IPS-18a (cell line): ENCODE data around the gene CDH4.

Source experiments
- H3K27ac ChIP-seq: one replicate; pipeline ENCODE4 v1.5.1; 2013; ENCODE audit warnings: low read length
- H3K27me3 ChIP-seq: one replicate; pipeline ENCODE4 v1.6.1; 2013; ENCODE audit warnings: mild to moderate bottlenecking, low read length; ENCODE audit not compliant: control insufficient read depth, insufficient read depth
- H3K36me3 ChIP-seq: one replicate; pipeline ENCODE4 v1.6.1; 2013; ENCODE audit warnings: low read depth, low read length; ENCODE audit not compliant: control insufficient read depth
- H3K4me1 ChIP-seq: one replicate; pipeline ENCODE4 v1.6.1; 2013; ENCODE audit warnings: low read depth, low read length; ENCODE audit not compliant: control insufficient read depth
- H3K4me3 ChIP-seq: one replicate; pipeline ENCODE4 v1.5.1; 2013; ENCODE audit warnings: low read length
- H3K9ac ChIP-seq: one replicate; pipeline ENCODE4 v1.6.1; 2013; ENCODE audit warnings: mild to moderate bottlenecking, low read length, moderate library complexity
- H3K9me3 ChIP-seq: one replicate; pipeline ENCODE4 v1.6.1; 2013; ENCODE audit warnings: low read depth, low read length; ENCODE audit not compliant: control insufficient read depth

The CDH4 gene

GRCh38 chr20:61541537-61541936, 289.5 kb downstream of the CDH4 start:
- H3K9me3 ChIP-seq, result no peaks in the 10 kb centered on the region
- no peaks in the 10 kb centered on the region for H3K36me3 ChIP-seq
- no peaks in the 10 kb centered on the region for H3K27me3 ChIP-seq
- no peak overlapping the region for H3K9ac ChIP-seq
- H3K4me1 ChIP-seq, result no peaks in the 10 kb centered on the region
- no peak overlapping the region for H3K4me3 ChIP-seq
- no peak overlapping the region for H3K27ac ChIP-seq

- no peaks in the 10 kb centered on the region for H3K9me3 ChIP-seq
- H3K27me3 ChIP-seq, result no peaks in the 10 kb centered on the region
- H3K36me3 ChIP-seq, result no peaks in the 10 kb centered on the region
- H3K27ac ChIP-seq, result no peak overlapping the region
- H3K4me1 ChIP-seq, result no peaks in the 10 kb centered on the region
- no peak overlapping the region for H3K9ac ChIP-seq
- H3K4me3 ChIP-seq, result no peak overlapping the region
Observed at GRCh38 chr20:61543086-61543485, 291.0 kb downstream of the CDH4 start.

- Histone ChIP-seq H3K4me1 (no peaks in the 10 kb centered on the region), H3K27ac (no peak overlapping the region), H3K9me3 (no peaks in the 10 kb centered on the region), H3K27me3 (no peaks in the 10 kb centered on the region), H3K9ac (no peak overlapping the region), H3K4me3 (no peak overlapping the region), H3K36me3 (no peaks in the 10 kb centered on the region)
Observed at GRCh38 chr20:61543931-61544745, 292.1 kb downstream of the CDH4 start.

- Histone ChIP-seq H3K27ac (no peak overlapping the region), H3K36me3 (no peaks in the 10 kb centered on the region), H3K4me3 (no peak overlapping the region), H3K9me3 (no peaks in the 10 kb centered on the region), H3K27me3 (no peaks in the 10 kb centered on the region), H3K9ac (no peak overlapping the region), H3K4me1 (no peaks in the 10 kb centered on the region)
Observed at GRCh38 chr20:61544910-61545889, 293.1 kb downstream of the CDH4 start.

GRCh38 chr20:61546641-61547040, 294.6 kb downstream of the CDH4 start:
- H3K4me3 ChIP-seq, result no peak overlapping the region
- peaks cover 3% of the 10 kb centered on the region for H3K9me3 ChIP-seq
- H3K4me1 ChIP-seq, result no peaks in the 10 kb centered on the region
- no peak overlapping the region for H3K9ac ChIP-seq
- H3K36me3 ChIP-seq, result no peaks in the 10 kb centered on the region
- no peak overlapping the region for H3K27ac ChIP-seq
- no peaks in the 10 kb centered on the region for H3K27me3 ChIP-seq

- Histone ChIP-seq H3K27ac (no peak overlapping the region), H3K9me3 (peaks cover 6% of the 10 kb centered on the region)
Observed at GRCh38 chr20:61548069-61548468, 296.0 kb downstream of the CDH4 start.

GRCh38 chr20:61549865-61550264, 297.8 kb downstream of the CDH4 start:
- H3K27ac ChIP-seq, result no peak overlapping the region
- H3K27me3 ChIP-seq, result no peaks in the 10 kb centered on the region
- H3K4me3 ChIP-seq, result no peak overlapping the region
- no peaks in the 10 kb centered on the region for H3K4me1 ChIP-seq
- H3K9me3 ChIP-seq, result peaks cover 6% of the 10 kb centered on the region
- no peak overlapping the region for H3K9ac ChIP-seq
- H3K36me3 ChIP-seq, result no peaks in the 10 kb centered on the region

More at GRCh38 chr20:61548069-61548468, 296.0 kb downstream of the CDH4 start:
- H3K4me1 ChIP-seq, result no peaks in the 10 kb centered on the region
- H3K9ac ChIP-seq, result no peak overlapping the region
- H3K4me3 ChIP-seq, result no peak overlapping the region
- no peaks in the 10 kb centered on the region for H3K36me3 ChIP-seq
- no peaks in the 10 kb centered on the region for H3K27me3 ChIP-seq

GRCh38 chr20:61551401-61551800, 299.3 kb downstream of the CDH4 start:
- Histone ChIP-seq H3K9ac (no peak overlapping the region), H3K36me3 (no peaks in the 10 kb centered on the region), H3K9me3 (peaks cover 6% of the 10 kb centered on the region), H3K4me1 (no peaks in the 10 kb centered on the region), H3K27me3 (no peaks in the 10 kb centered on the region), H3K27ac (no peak overlapping the region), H3K4me3 (no peak overlapping the region)

- H3K4me3 ChIP-seq, result no peak overlapping the region
- H3K9me3 ChIP-seq, result peaks cover 6% of the 10 kb centered on the region
- H3K27me3 ChIP-seq, result no peaks in the 10 kb centered on the region
- H3K27ac ChIP-seq, result no peak overlapping the region
- H3K9ac ChIP-seq, result no peak overlapping the region
- H3K36me3 ChIP-seq, result no peaks in the 10 kb centered on the region
- H3K4me1 ChIP-seq, result peaks cover under 1% of the 10 kb centered on the region
Observed at GRCh38 chr20:61554617-61555016, 302.6 kb downstream of the CDH4 start.

GRCh38 chr20:61555566-61555965, 303.5 kb downstream of the CDH4 start:
- H3K27ac ChIP-seq, result no peak overlapping the region
- H3K4me1 ChIP-seq, result peaks cover 8% of the 10 kb centered on the region
- H3K36me3 ChIP-seq, result no peaks in the 10 kb centered on the region
- no peak overlapping the region for H3K4me3 ChIP-seq
- H3K27me3 ChIP-seq, result no peaks in the 10 kb centered on the region
- H3K9me3 ChIP-seq, result peaks cover 6% of the 10 kb centered on the region
- no peak overlapping the region for H3K9ac ChIP-seq

GRCh38 chr20:61556111-61556510, 304.1 kb downstream of the CDH4 start:
- Histone ChIP-seq H3K36me3 (no peaks in the 10 kb centered on the region), H3K4me3 (no peak overlapping the region), H3K9me3 (peaks cover 6% of the 10 kb centered on the region), H3K4me1 (peaks cover 8% of the 10 kb centered on the region), H3K27ac (no peak overlapping the region), H3K9ac (no peak overlapping the region), H3K27me3 (no peaks in the 10 kb centered on the region)
